Measurements from ENCODE around the gene HDAC3.
A peak's percentile ranks its signal among the peaks of the same experiment; 100 is the strongest.

GRCh38 chr5:141618804-141619554 is 17.7 kb downstream of the HDAC3 start, which contains the start of gene DIAPH1:
- TF ChIP-seq CTCF (IDR thresholded peaks at IDR 0.05) (peak; percentile 95 to 99 (median 96)), POLR2A (IDR thresholded peaks at IDR 0.05) (peak; percentile 53 to 97)
